HepG2 (cell line): Measurements from ENCODE around the gene MGST1. TPM values are rescaled to one million over a fixed set of nuclear protein-coding genes. Genes with fewer than 3 reads are reported as not detected.

Experiments used
- ARID5B ChIP-seq: IDR thresholded peaks from 2 replicates; pipeline ENCODE4 v1.4.0; 2020; ENCODE audit warnings: mild to moderate bottlenecking, missing genetic modification reagents
- FOXA1 ChIP-seq, 2 experiments: fragments of 450-650 bp in 1 of 2; sonication (generic) in 1 of 2; formaldehyde crosslinking in 1 of 2; IDR thresholded peaks; 2 replicates each; pipeline versions ENCODE4 v1.4.0 to v1.6.1; 2016 to 2020; ENCODE audit warnings: missing genetic modification reagents in 1 of 2
- FUBP1 ChIP-seq: sonication (generic); formaldehyde crosslinking; IDR thresholded peaks from 2 replicates; pipeline ENCODE4 v1.5.1; 2020; ENCODE audit warnings: missing genetic modification reagents, mild to moderate bottlenecking, borderline replicate concordance
- MAFK ChIP-seq, 2 experiments: IDR thresholded peaks in 1 of 2; conservative IDR thresholded peaks in 1 of 2; 2 replicates each; pipeline ENCODE4 v1.6.1; 2011; ENCODE audit warnings: improper control_type of control experiment in 2 of 2, low read length in 2 of 2
- MAZ ChIP-seq, 2 experiments: sonication (generic) in 1 of 2; formaldehyde crosslinking in 1 of 2; IDR thresholded peaks; 2 replicates each; pipeline versions ENCODE4 v1.5.0 to v1.6.1; 2012 to 2020; ENCODE audit warnings: low read depth in 2 of 2, mild to moderate bottlenecking in 2 of 2, borderline replicate concordance in 1 of 2, improper control_type of control experiment in 1 of 2, low read length in 1 of 2, missing genetic modification reagents in 1 of 2, moderate library complexity in 1 of 2
- PAX8 ChIP-seq: sonication (generic); formaldehyde crosslinking; IDR thresholded peaks from 2 replicates; pipeline ENCODE4 v1.8.0; 2022; ENCODE audit warnings: mild to moderate bottlenecking, missing genetic modification reagents, borderline replicate concordance
- RXRA ChIP-seq: sonication (generic); formaldehyde crosslinking; IDR thresholded peaks from 2 replicates; pipeline ENCODE4 v1.5.1; 2020; ENCODE audit warnings: missing genetic modification reagents
- SIX1 ChIP-seq: sonication (generic); formaldehyde crosslinking; IDR thresholded peaks from 2 replicates; pipeline ENCODE4 v1.4.0; 2020; ENCODE audit warnings: missing genetic modification reagents, borderline replicate concordance
- SMAD9 ChIP-seq: sonication (generic); formaldehyde crosslinking; IDR thresholded peaks from 2 replicates; pipeline ENCODE4 v1.5.1; 2020; ENCODE audit warnings: mild to moderate bottlenecking, missing genetic modification reagents
- ZBTB7A ChIP-seq: sonication (generic); formaldehyde crosslinking; IDR thresholded peaks from 2 replicates; pipeline ENCODE4 v1.8.0; 2022; ENCODE audit warnings: mild to moderate bottlenecking, missing genetic modification reagents
- ZHX2 ChIP-seq, 2 experiments: sonication (generic) in 1 of 2; formaldehyde crosslinking in 1 of 2; IDR thresholded peaks; 2 replicates each; pipeline versions ENCODE4 v1.6.1 to v1.9.0; 2014 to 2022; ENCODE audit warnings: antibody characterized with exemption in 1 of 2, borderline replicate concordance in 1 of 2, inconsistent platforms in 1 of 2, low read depth in 1 of 2, missing genetic modification reagents in 1 of 2
- ZMYM2 ChIP-seq: sonication (generic); formaldehyde crosslinking; IDR thresholded peaks from 2 replicates; pipeline ENCODE4 v1.8.0; 2022; ENCODE audit warnings: mild to moderate bottlenecking, missing genetic modification reagents
- ZNF10 ChIP-seq: sonication (generic); formaldehyde crosslinking; IDR thresholded peaks from 2 replicates; pipeline ENCODE4 v1.4.0; 2020; ENCODE audit warnings: mild to moderate bottlenecking, low read depth, missing genetic modification reagents, borderline replicate concordance
- ZNF275 ChIP-seq: sonication (generic); formaldehyde crosslinking; IDR thresholded peaks from 2 replicates; pipeline ENCODE4 v1.8.0; 2022; ENCODE audit warnings: missing genetic modification reagents, mild to moderate bottlenecking, inconsistent platforms, borderline replicate concordance
- ZNF549 ChIP-seq: sonication (generic); formaldehyde crosslinking; IDR thresholded peaks from 2 replicates; pipeline ENCODE4 v1.5.0; 2020; ENCODE audit warnings: missing genetic modification reagents
- ZNF616 ChIP-seq: sonication (generic); formaldehyde crosslinking; IDR thresholded peaks from 2 replicates; pipeline ENCODE4 v1.5.0; 2020; ENCODE audit warnings: low read depth, mild to moderate bottlenecking, missing genetic modification reagents
- polyA plus RNA-seq, 8 experiments: library from polyadenylated mRNA; depleted of rRNA in 3 of 8; stranded (reverse) in 7 of 8; unstranded in 1 of 8; fragments of >200 nt; fragmentation: Illumina TruSeq in 4 of 8; extraction: Trizol in 4 of 8; gene quantifications; 2 replicates each; pipeline versions ENCODE4 v1.2.1 to v1.2.3, GENCODE V29; 2011 to 2016; ENCODE audit warnings: low read depth in 4 of 8, missing spikeins in 1 of 8, mixed read lengths in 1 of 8; ENCODE audit not compliant: insufficient read depth in 1 of 8
- total RNA-seq, 5 experiments: library from RNA; depleted of rRNA; stranded (reverse); fragments of >200 nt; fragmentation: Illumina TruSeq; extraction: Trizol; gene quantifications; 2 replicates each; pipeline ENCODE4 v1.2.3, GENCODE V29; 2016; ENCODE audit warnings: low read depth in 1 of 5

The MGST1 gene
- total and polyA plus RNA-seq, 2 of the 13 experiments (the other 11 are each of a cell fraction or from before 2014, with no cell fraction given): 119 to 152 TPM

- TF ChIP-seq MAFK (conservative IDR thresholded peaks at IDR 0.05 in 1 of 2, IDR thresholded peaks at IDR 0.05 in 1 of 2; ENCODE audit: low read length in 2 of 2): peak; percentile 63 to 94
- TF ChIP-seq FOXA1 (IDR thresholded peaks at IDR 0.05): no peak
- no peak for TF ChIP-seq FOXA1 (CRISPR knock-in tag; IDR thresholded peaks at IDR 0.05)
- no peak for TF ChIP-seq ZNF275 (CRISPR knock-in tag)
- TF ChIP-seq RXRA (CRISPR knock-in tag): no peak
- TF ChIP-seq ZNF549 (CRISPR knock-in tag): no peak
- no peak for TF ChIP-seq MAZ (IDR thresholded peaks at IDR 0.05; ENCODE audit: borderline replicate concordance, low read depth, low read length)
- TF ChIP-seq MAZ (CRISPR knock-in tag; IDR thresholded peaks at IDR 0.05; ENCODE audit: low read depth): no peak
- no peak for TF ChIP-seq ZMYM2 (CRISPR knock-in tag)
- no peak for TF ChIP-seq FUBP1 (CRISPR knock-in tag)
- TF ChIP-seq ZNF10 (CRISPR knock-in tag): no peak
- TF ChIP-seq ZHX2 (IDR thresholded peaks at IDR 0.05; ENCODE audit: low read depth): no peak
- no peak for TF ChIP-seq ZHX2 (CRISPR knock-in tag; IDR thresholded peaks at IDR 0.05; ENCODE audit: borderline replicate concordance)
- TF ChIP-seq PAX8: no peak
- TF ChIP-seq ZNF616: no peak
- no peak for TF ChIP-seq SIX1
- no peak for TF ChIP-seq ZBTB7A (CRISPR knock-in tag)
- no peak for TF ChIP-seq SMAD9 (CRISPR knock-in tag)
- TF ChIP-seq ARID5B: peak; percentile 65
Observed at GRCh38 chr12:16349131-16349460, 1.7 kb downstream of the MGST1 start (continued).
